OCI-LY1 (cell line): ENCODE results near the gene SSTR1.

Experiments
- H2AFZ ChIP-seq: fragments of 200-600 bp; sonication (generic), shearing (Covaris generic); 2 replicates; pipeline ENCODE4 v1.6.0; 2014; ENCODE audit warnings: antibody characterized with exemption, mild to moderate bottlenecking, low read length
- H3F3A ChIP-seq: fragments of 200-600 bp; sonication (generic), shearing (Covaris generic); 2 replicates; pipeline ENCODE4 v1.6.0; 2014; ENCODE audit warnings: mild to moderate bottlenecking, antibody characterized with exemption, low read length, moderate library complexity; ENCODE audit not compliant: insufficient read depth
- H3K27ac ChIP-seq: fragments of 200-600 bp; sonication (generic); 2 replicates; pipeline ENCODE4 v1.5.1; 2014; ENCODE audit warnings: low read length, mixed run types, mild to moderate bottlenecking, low read depth; ENCODE audit not compliant: poor library complexity, severe bottlenecking
- H3K27me3 ChIP-seq: fragments of 200-600 bp; sonication (generic); 2 replicates; pipeline ENCODE4 v1.6.0; 2014; ENCODE audit warnings: antibody characterized with exemption, mild to moderate bottlenecking, low read length, moderate library complexity; ENCODE audit not compliant: insufficient read depth
- H3K36me3 ChIP-seq: fragments of 200-600 bp; sonication (generic); 2 replicates; pipeline ENCODE4 v1.6.1; 2014; ENCODE audit warnings: mild to moderate bottlenecking, antibody characterized with exemption, low read length, moderate library complexity, mixed read lengths; ENCODE audit not compliant: insufficient read depth
- H3K4me1 ChIP-seq: fragments of 200-600 bp; sonication (generic); 2 replicates; pipeline ENCODE4 v1.5.1; 2014; ENCODE audit warnings: mild to moderate bottlenecking, low read length, moderate library complexity; ENCODE audit not compliant: insufficient read depth, severe bottlenecking
- H3K4me2 ChIP-seq: fragments of 200-600 bp; sonication (generic), shearing (Covaris generic); 2 replicates; pipeline ENCODE4 v1.6.1; 2014; ENCODE audit warnings: low read length
- H3K4me3 ChIP-seq: fragments of 200-600 bp; sonication (generic); 2 replicates; pipeline ENCODE4 v1.5.1; 2014; ENCODE audit warnings: low read length, low read depth, mild to moderate bottlenecking, mixed read lengths; ENCODE audit not compliant: poor library complexity, severe bottlenecking
- H3K79me2 ChIP-seq: fragments of 200-600 bp; shearing (Covaris generic); 2 replicates; pipeline ENCODE4 v1.6.1; 2016; ENCODE audit warnings: mixed run types, low read length, mixed read lengths; ENCODE audit not compliant: insufficient read depth
- H3K9ac ChIP-seq: fragments of 200-600 bp; sonication (generic), shearing (Covaris generic); 2 replicates; pipeline ENCODE4 v1.6.1; 2014; ENCODE audit warnings: mild to moderate bottlenecking, low read length, mixed read lengths
- H3K9me2 ChIP-seq: fragments of 200-600 bp; sonication (generic), shearing (Covaris generic); 2 replicates; pipeline ENCODE4 v1.6.1; 2014; ENCODE audit warnings: low read depth, mild to moderate bottlenecking, low read length, mixed read lengths
- H3K9me3 ChIP-seq: fragments of 200-600 bp; shearing (Covaris generic); 2 replicates; pipeline ENCODE4 v1.6.1; 2014; ENCODE audit warnings: low read length, mixed read lengths
- H4K20me1 ChIP-seq: fragments of 200-600 bp; sonication (generic), shearing (Covaris generic); 2 replicates; pipeline ENCODE4 v1.6.0; 2016; ENCODE audit warnings: mild to moderate bottlenecking, low read length; ENCODE audit not compliant: insufficient read depth
- EZH2 ChIP-seq: fragments of 200-600 bp; sonication (generic), shearing (Covaris generic); IDR thresholded peaks from 2 replicates; pipeline ENCODE4 v1.8.0; 2017; ENCODE audit warnings: borderline replicate concordance, mixed run types, mild to moderate bottlenecking, antibody characterized with exemption, low read length, moderate library complexity, mixed read lengths
- TF ChIP-seq, protein P1 (sequence below): fragments of 200-600 bp; sonication (generic), shearing (Covaris generic); IDR thresholded peaks from 2 replicates; pipeline ENCODE4 v1.5.1; 2017; ENCODE audit warnings: mild to moderate bottlenecking, antibody characterized with exemption, low read length, moderate library complexity, mixed read lengths

SSTR1 gene

GRCh38 chr14:38233218-38233617 is 25.5 kb downstream of the SSTR1 start:
- Histone ChIP-seq H3F3A (no peaks in the 10 kb centered on the region), H3K9ac (peak overlapping the region; percentile 54), H3K4me3 (peak overlapping the region; percentile 23), H3K4me2 (peak overlapping the region; percentile 66), H3K79me2 (no peaks in the 10 kb centered on the region), H3K27ac (peak overlapping the region; percentile 95), H2AFZ (0 out of 2 replicates have a peak overlapping the region, but pooled peaks have one; percentile 68), H3K9me3 (0 out of 2 replicates have a peak, but pooled peaks cover 8% of the 10 kb centered on the region), H3K9me2 (no peaks in the 10 kb centered on the region), H3K36me3 (0 out of 2 replicates have a peak, but pooled peaks cover 4% of the 10 kb centered on the region), H3K27me3 (no peaks in the 10 kb centered on the region), H3K4me1 (peaks cover 40% of the 10 kb centered on the region), H4K20me1 (no peaks in the 10 kb centered on the region)
- TF ChIP-seq, protein P1, sequence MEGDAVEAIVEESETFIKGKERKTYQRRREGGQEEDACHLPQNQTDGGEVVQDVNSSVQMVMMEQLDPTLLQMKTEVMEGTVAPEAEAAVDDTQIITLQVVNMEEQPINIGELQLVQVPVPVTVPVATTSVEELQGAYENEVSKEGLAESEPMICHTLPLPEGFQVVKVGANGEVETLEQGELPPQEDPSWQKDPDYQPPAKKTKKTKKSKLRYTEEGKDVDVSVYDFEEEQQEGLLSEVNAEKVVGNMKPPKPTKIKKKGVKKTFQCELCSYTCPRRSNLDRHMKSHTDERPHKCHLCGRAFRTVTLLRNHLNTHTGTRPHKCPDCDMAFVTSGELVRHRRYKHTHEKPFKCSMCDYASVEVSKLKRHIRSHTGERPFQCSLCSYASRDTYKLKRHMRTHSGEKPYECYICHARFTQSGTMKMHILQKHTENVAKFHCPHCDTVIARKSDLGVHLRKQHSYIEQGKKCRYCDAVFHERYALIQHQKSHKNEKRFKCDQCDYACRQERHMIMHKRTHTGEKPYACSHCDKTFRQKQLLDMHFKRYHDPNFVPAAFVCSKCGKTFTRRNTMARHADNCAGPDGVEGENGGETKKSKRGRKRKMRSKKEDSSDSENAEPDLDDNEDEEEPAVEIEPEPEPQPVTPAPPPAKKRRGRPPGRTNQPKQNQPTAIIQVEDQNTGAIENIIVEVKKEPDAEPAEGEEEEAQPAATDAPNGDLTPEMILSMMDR, result no peak
- no peak for TF ChIP-seq EZH2

DNA sequence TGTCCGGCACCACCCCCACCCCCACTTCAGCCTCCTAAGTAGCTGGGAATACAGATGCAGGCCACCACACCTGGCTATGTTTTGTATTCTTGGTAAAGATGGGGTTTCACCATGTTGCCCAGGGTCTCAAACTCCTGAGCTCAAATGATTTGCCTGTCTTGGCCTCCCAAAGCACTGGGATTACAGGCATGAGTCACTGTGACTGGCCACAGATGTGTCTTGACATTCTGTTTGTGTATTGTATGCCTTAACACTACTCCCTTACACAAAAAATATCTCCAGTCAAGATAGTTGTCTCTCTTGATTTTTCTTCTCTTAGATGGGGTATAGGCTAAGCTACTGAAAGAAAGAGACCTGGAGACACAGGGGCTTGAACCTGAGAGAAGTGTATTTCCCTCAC is 30.6 kb downstream of the SSTR1 start:
- Histone ChIP-seq H3K4me3 (no peak overlapping the region), H3F3A (no peaks in the 10 kb centered on the region)
- TF ChIP-seq, protein P1, result no peak
- no peak for TF ChIP-seq EZH2

GRCh38 chr14:38238878-38239277 is 31.2 kb downstream of the SSTR1 start:
- no peaks in the 10 kb centered on the region for H3K27me3 ChIP-seq
- no peak overlapping the region for H3K4me2 ChIP-seq
- TF ChIP-seq, protein P1, result no peak
- TF ChIP-seq EZH2, result no peak

More for the DNA sequence above, 30.6 kb downstream of the SSTR1 start:
- no peaks in the 10 kb centered on the region for H4K20me1 ChIP-seq
- no peaks in the 10 kb centered on the region for H3K9me3 ChIP-seq
- H3K4me2 ChIP-seq, result no peak overlapping the region
- H3K9ac ChIP-seq, result no peak overlapping the region
- no peaks in the 10 kb centered on the region for H3K79me2 ChIP-seq
- H3K27me3 ChIP-seq, result no peaks in the 10 kb centered on the region
- H2AFZ ChIP-seq, result no peak overlapping the region
- H3K36me3 ChIP-seq, result no peaks in the 10 kb centered on the region
- no peak overlapping the region for H3K27ac ChIP-seq
- H3K9me2 ChIP-seq, result no peaks in the 10 kb centered on the region
- H3K4me1 ChIP-seq, result peaks cover 39% of the 10 kb centered on the region

More at GRCh38 chr14:38238878-38239277, 31.2 kb downstream of the SSTR1 start:
- no peak overlapping the region for H3K27ac ChIP-seq
- H2AFZ ChIP-seq, result no peak overlapping the region
- H3K9me2 ChIP-seq, result no peaks in the 10 kb centered on the region
- no peaks in the 10 kb centered on the region for H4K20me1 ChIP-seq
- no peaks in the 10 kb centered on the region for H3K79me2 ChIP-seq
- peaks cover 33% of the 10 kb centered on the region for H3K4me1 ChIP-seq
- H3K9ac ChIP-seq, result no peak overlapping the region
- no peak overlapping the region for H3K4me3 ChIP-seq
- H3K36me3 ChIP-seq, result no peaks in the 10 kb centered on the region
- H3F3A ChIP-seq, result no peaks in the 10 kb centered on the region
- no peaks in the 10 kb centered on the region for H3K9me3 ChIP-seq
